Fibroblast of villous mesenchyme (primary cell): ENCODE data around the gene LTA4H. TPM values are rescaled to one million over a fixed set of nuclear protein-coding genes. Genes with fewer than 3 reads are reported as not detected.
"Not testable (repeated sequence)": the region's sequence is repeated elsewhere in the genome, so short reads cannot be mapped to it uniquely, and the experiment has no call there.

Experiments used
- DNase-seq: peaks from one replicate; pipeline ENCODE4 v3.0.0-alpha.2; 2010; ENCODE audit warnings: low read depth
- H3K4me3 ChIP-seq: 2 replicates; pipeline ENCODE4 v1.5.1; 2011; ENCODE audit warnings: low read depth, mild to moderate bottlenecking, low read length
- CTCF ChIP-seq: IDR thresholded peaks from 2 replicates; pipeline ENCODE4 v1.5.1; 2012; ENCODE audit warnings: low read depth, mild to moderate bottlenecking, low read length; ENCODE audit not compliant: insufficient read depth
- total RNA-seq: library from RNA; depleted of rRNA; stranded (reverse); fragments of >200 nt; gene quantifications from 2 replicates; pipeline ENCODE4 v1.2.3, GENCODE V29; 2012

Gene LTA4H
- total RNA-seq, 1 donor = 79.9 TPM

GRCh38 chr12:96075560-96075959 is 40.2 kb upstream of the LTA4H start:
- TF ChIP-seq CTCF = no peak
- no peak for DNase-seq
- H3K4me3 ChIP-seq = no peak overlapping the region

GRCh38 chr12:96073346-96074330 is 38.3 kb upstream of the LTA4H start:
- H3K4me3 ChIP-seq = no peak overlapping the region
- DNase-seq = no peak
- no peak for TF ChIP-seq CTCF

- peak; percentile 20 for DNase-seq
- TF ChIP-seq CTCF = peak; percentile 29
Measured at GRCh38 chr12:96070670-96071279, 35.4 kb upstream of the LTA4H start.

GRCh38 chr12:96069511-96070231 is 34.3 kb upstream of the LTA4H start:
- no peak for TF ChIP-seq CTCF
- no peak overlapping the region for H3K4me3 ChIP-seq
- DNase-seq = no peak

More at GRCh38 chr12:96070670-96071279, 35.4 kb upstream of the LTA4H start:
- H3K4me3 ChIP-seq = no peak overlapping the region

- no peak for DNase-seq
- TF ChIP-seq CTCF = no peak
- H3K4me3 ChIP-seq = no peak overlapping the region
Measured at GRCh38 chr12:96068636-96069035, 33.2 kb upstream of the LTA4H start.

- DNase-seq = no peak
- no peak for TF ChIP-seq CTCF
Measured at GRCh38 chr12:96068111-96068510, 32.7 kb upstream of the LTA4H start.

GRCh38 chr12:96065776-96066175 is 30.4 kb upstream of the LTA4H start:
- not testable (repeated sequence) for H3K4me3 ChIP-seq, DNase-seq

More at GRCh38 chr12:96068111-96068510, 32.7 kb upstream of the LTA4H start:
- H3K4me3 ChIP-seq = no peak overlapping the region
